ENCODE measurements around the gene GJD4. TPM values are rescaled to one million over a fixed set of nuclear protein-coding genes. Genes with fewer than 3 reads are reported as not detected.

Gene GJD4
- total RNA-seq, 3 donors from 2014 or later: not detected

DNA sequence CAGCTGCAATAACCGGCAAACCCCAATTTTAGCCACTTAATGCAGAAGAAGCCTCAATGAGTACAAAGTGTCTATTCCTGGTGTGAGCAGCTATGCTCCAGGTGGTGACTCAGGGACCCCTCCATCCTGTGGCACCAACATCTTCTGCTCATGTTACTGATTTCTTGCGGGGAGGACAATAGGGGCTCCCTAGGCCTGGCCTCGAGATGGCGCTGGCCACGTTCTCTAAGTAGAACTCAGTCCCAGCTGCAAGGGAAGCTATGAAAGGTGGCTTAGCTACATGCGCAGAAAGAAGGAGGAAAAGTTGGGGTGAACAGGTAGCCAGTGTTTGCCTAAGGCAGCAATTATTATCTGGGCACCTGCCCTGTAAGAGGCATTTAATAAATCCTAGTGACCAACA, 6.6 kb downstream of the GJD4 start:
- H3K4me3 ChIP-seq: no peak overlapping the region
- no peaks in the 10 kb centered on the region for H3K9me3 ChIP-seq
- DNase-seq: no peak
- intact Hi-C loops (cut with DNase I, micrococcal nuclease): no loop called here
- TF ChIP-seq, protein P1, sequence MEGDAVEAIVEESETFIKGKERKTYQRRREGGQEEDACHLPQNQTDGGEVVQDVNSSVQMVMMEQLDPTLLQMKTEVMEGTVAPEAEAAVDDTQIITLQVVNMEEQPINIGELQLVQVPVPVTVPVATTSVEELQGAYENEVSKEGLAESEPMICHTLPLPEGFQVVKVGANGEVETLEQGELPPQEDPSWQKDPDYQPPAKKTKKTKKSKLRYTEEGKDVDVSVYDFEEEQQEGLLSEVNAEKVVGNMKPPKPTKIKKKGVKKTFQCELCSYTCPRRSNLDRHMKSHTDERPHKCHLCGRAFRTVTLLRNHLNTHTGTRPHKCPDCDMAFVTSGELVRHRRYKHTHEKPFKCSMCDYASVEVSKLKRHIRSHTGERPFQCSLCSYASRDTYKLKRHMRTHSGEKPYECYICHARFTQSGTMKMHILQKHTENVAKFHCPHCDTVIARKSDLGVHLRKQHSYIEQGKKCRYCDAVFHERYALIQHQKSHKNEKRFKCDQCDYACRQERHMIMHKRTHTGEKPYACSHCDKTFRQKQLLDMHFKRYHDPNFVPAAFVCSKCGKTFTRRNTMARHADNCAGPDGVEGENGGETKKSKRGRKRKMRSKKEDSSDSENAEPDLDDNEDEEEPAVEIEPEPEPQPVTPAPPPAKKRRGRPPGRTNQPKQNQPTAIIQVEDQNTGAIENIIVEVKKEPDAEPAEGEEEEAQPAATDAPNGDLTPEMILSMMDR (IDR thresholded peaks at IDR 0.05): no peak
- ATAC-seq: no peak
- H3K4me1 ChIP-seq (ENCODE audit: low read depth): peaks cover 10% of the 10 kb centered on the region
- H3K36me3 ChIP-seq (ENCODE audit: low read depth): no peaks in the 10 kb centered on the region

DNA sequence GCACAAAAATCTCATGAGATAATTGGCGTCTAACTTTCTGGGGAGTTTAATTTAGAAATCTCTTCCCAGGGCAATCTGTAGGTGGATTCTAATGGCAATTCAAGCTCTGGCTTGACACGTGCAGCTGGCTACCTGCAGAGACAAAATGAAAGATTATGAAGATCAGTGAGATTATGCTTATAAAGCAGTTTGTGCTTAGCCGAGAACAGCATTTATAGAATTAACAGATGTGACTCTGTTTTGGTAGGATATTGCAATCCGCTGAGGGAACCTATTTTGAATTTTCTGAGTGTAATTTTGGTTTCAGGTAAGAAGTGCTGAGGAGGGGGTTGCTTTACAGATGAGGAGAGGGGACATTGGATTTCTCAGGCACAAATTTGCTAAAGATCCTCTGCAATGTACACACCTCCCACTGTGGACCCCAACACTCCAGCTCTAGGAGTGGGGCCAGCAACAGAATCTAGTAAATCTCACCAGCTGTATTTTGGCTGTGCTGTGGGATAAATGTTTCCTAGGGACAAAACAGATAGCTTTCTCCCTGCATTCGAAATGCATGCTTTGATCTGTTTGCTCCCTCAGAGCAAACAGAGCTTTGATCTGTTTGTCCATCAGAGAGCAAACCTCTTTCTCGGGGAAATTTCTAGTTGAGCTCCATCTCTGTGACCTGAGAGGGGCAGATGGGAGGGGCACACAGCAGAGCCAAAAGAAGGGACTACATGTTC, 7.4 kb downstream of the GJD4 start:
- no peak for ATAC-seq

DNA sequence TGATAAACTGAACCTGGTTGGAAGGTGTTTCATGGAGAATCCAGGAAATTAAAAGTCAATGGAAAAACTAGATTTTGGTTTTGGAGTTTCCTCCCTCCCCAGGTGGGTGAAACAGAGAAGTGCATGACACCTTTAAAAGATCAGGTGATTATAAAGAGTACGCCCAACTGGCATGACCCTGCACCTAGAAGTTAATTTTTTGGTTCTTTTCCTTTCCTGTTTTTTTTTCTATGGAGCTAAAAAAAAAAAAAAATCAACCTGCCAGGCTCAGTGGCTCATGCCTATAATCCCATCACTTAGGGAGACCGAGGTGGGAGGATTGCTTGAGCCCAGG, 7.9 kb downstream of the GJD4 start:
- TF ChIP-seq, protein P1 (IDR thresholded peaks at IDR 0.05): no peak
- no peaks in the 10 kb centered on the region for H3K9me3 ChIP-seq

More for the DNA sequence above, 7.4 kb downstream of the GJD4 start:
- DNase-seq: no peak
- Histone ChIP-seq H3K4me3 (no peak overlapping the region), H3K4me1 (ENCODE audit: low read depth) (peaks cover 8% of the 10 kb centered on the region), H3K9me3 (no peaks in the 10 kb centered on the region), H3K36me3 (ENCODE audit: low read depth) (no peaks in the 10 kb centered on the region)
- intact Hi-C loops (cut with DNase I, micrococcal nuclease): no loop called here
- TF ChIP-seq, protein P1 (IDR thresholded peaks at IDR 0.05): no peak

DNA sequence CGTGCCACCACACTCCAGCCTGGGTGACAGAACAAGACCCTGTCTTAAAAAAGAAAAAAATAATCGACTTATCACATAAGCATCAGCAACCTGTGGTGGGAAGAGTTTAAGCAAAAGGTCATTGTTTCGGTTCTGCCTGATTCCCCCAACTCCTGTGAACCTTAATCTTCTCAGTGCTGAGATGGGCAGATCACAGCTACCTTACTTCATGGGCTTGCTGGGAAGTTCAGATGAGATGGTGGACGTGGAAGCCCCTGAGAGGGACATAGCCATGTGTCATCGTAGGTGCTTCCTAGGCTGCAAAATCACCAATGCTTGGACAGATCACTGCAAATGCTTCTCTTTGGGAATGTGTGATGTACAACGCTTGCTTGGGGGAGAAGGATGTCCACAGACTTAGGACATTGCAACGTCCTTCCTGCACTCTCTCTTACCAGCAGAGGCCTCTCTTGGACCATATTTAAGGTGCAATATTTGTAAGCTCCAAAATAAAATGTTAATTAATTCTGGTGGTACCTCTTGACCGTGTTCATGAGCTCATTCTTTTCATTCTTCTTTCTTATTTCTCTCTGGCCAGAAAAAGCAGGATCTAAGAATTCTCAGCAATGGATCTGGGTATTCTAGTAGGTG, 8.6 kb downstream of the GJD4 start:
- no peaks in the 10 kb centered on the region for H3K9me3 ChIP-seq
- H3K4me1 ChIP-seq (ENCODE audit: low read depth): no peaks in the 10 kb centered on the region
- no peak overlapping the region for H3K4me3 ChIP-seq
- DNase-seq (no peak), ATAC-seq (no peak)
- H3K36me3 ChIP-seq (ENCODE audit: low read depth): no peaks in the 10 kb centered on the region
- TF ChIP-seq, protein P1 (IDR thresholded peaks at IDR 0.05): no peak
- intact Hi-C loops (cut with DNase I, micrococcal nuclease): no loop called here

More for the DNA sequence above, 7.9 kb downstream of the GJD4 start:
- H3K4me3 ChIP-seq: no peak overlapping the region
- no peaks in the 10 kb centered on the region for H3K36me3 ChIP-seq (ENCODE audit: low read depth)
- H3K4me1 ChIP-seq (ENCODE audit: low read depth): peaks cover 3% of the 10 kb centered on the region
- ATAC-seq (no peak), DNase-seq (no peak)
- intact Hi-C loops (cut with DNase I, micrococcal nuclease): no loop called here

DNA sequence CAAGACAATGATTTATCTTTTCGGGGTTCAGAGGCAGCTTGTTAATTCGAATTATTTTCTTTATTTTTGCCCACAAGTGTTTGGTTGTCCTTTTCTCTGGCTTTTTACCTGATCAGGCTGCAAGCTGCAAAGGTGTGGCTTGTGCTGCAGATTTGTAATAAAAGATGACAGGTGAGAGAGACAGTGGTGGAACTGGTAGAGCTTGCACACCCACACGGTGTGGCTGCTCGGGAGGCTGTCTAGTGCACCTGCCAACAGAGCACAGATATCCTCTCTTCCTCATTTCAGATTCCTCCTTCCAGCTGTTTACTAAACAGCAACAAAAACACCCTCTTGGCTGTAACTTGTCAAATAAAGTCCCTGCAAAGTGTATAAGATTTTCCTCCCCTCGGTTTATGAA, 9.2 kb downstream of the GJD4 start:
- Histone ChIP-seq H3K36me3 (ENCODE audit: low read depth) (no peaks in the 10 kb centered on the region), H3K4me3 (no peak overlapping the region), H3K9me3 (no peaks in the 10 kb centered on the region), H3K4me1 (ENCODE audit: low read depth) (no peaks in the 10 kb centered on the region)
- TF ChIP-seq, protein P1 (IDR thresholded peaks at IDR 0.05): no peak
- intact Hi-C loops (cut with DNase I, micrococcal nuclease): no loop called here
- DNase-seq: no peak
- no peak for ATAC-seq
